ENCODE results near the gene TSC22D3. TPM values are rescaled to one million over a fixed set of nuclear protein-coding genes. Genes with fewer than 3 reads are reported as not detected.
"Not testable (repeated sequence)": the region's sequence is repeated elsewhere in the genome, so short reads cannot be mapped to it uniquely, and the experiment has no call there.

The TSC22D3 gene
- total and polyA plus RNA-seq, 12 donors = 132 to 474 (median 298) TPM

DNA sequence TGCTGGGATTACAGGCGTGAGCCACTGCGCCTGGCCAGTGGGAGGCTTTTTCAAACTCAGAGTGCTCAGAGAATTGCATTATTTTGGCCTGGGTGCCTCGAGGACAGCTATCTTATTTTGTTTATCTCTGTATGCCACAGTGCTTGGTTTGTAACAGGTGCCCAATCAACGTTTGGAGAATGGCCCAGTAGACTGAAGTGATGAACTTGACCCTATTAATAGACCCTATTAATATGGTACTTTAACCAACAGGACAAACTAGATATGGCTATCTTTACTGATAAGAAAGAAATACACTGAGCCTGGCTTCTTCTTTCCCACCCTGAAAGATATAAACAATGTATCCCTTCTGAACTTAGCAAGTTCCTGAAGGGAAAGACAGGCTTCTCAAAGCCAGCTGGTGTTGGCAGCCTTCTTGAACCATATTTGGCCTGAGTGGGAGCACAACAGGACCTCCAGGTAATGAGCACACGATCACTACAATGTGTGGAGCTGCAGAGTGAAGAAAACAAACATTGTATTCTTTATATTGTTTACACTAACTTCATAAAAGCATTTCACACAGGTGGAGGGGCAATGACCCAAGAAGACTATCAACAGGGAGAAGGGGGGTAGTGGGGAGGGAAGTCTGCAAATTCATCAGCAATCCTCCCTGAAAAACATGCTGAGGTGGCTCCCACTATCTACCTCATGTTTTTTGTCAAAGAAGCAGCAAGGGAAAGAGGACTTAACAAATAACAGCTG is 105.5 kb downstream of the TSC22D3 start:
- H3K27me3 ChIP-seq = no peaks in the 10 kb centered on the region
- no peak overlapping the region for H3K27ac ChIP-seq
- no peak for TF ChIP-seq POLR2A (IDR thresholded peaks at IDR 0.05)
- TF ChIP-seq, protein P1, sequence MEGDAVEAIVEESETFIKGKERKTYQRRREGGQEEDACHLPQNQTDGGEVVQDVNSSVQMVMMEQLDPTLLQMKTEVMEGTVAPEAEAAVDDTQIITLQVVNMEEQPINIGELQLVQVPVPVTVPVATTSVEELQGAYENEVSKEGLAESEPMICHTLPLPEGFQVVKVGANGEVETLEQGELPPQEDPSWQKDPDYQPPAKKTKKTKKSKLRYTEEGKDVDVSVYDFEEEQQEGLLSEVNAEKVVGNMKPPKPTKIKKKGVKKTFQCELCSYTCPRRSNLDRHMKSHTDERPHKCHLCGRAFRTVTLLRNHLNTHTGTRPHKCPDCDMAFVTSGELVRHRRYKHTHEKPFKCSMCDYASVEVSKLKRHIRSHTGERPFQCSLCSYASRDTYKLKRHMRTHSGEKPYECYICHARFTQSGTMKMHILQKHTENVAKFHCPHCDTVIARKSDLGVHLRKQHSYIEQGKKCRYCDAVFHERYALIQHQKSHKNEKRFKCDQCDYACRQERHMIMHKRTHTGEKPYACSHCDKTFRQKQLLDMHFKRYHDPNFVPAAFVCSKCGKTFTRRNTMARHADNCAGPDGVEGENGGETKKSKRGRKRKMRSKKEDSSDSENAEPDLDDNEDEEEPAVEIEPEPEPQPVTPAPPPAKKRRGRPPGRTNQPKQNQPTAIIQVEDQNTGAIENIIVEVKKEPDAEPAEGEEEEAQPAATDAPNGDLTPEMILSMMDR (IDR thresholded peaks at IDR 0.05) = no peak
- no peak for DNase-seq
- WGBS, 4 donors = 22 to 61% (median 53%) methylated on average over 3 to 5 of the region's 5 CpGs
- no peaks in the 10 kb centered on the region for H3K36me3 ChIP-seq (replicated peaks in 1 of 2)
- peaks cover 0 to 15% of the 10 kb centered on the region in 2 donors for H3K4me1 ChIP-seq (replicated peaks in 1 of 2)
- H3K9me3 ChIP-seq (replicated peaks in 1 of 3) = no peaks in the 10 kb centered on the region
- intact Hi-C loops (cut with DNase I) = loop anchor here (10.0 kb wide), 2 partner anchors 105 to 225 kb away; partner anchors contain the start of genes NCBP2L (in 2 of the 2) and TSC22D3 (in 2 of the 2)
- H3K4me3 ChIP-seq = no peak overlapping the region

DNA sequence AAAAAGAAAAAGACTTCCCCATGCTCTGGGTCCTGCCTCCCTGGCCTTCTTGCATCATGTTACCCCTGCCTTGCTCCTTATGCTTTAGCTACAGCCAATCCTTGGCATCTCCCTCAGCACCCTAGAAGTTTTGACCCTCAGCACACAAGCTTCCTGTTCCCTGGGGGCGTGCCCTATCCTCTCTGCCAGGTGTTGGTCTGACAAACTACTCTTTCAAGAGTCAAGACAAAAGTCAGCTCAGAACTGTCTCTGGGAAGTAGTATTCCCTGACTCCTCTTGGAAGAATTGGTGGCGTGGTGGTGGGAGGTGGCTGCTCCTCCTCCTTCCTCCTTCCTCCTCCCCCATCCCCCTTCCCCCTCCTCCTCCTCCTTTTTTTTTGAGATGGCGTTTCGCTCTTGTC is 106.3 kb downstream of the TSC22D3 start:
- no peak overlapping the region for H3K27ac ChIP-seq
- no peaks in the 10 kb centered on the region for H3K9me3 ChIP-seq (replicated peaks in 1 of 3)
- no peaks in the 10 kb centered on the region for H3K36me3 ChIP-seq (replicated peaks in 1 of 2)
- no peaks in the 10 kb centered on the region for H3K27me3 ChIP-seq
- peaks cover 0 to 12% of the 10 kb centered on the region in 2 donors for H3K4me1 ChIP-seq (replicated peaks in 1 of 2)
- TF ChIP-seq POLR2A (IDR thresholded peaks at IDR 0.05) = no peak
- TF ChIP-seq, protein P1 (IDR thresholded peaks at IDR 0.05) = no peak
- DNase-seq = no peak
- intact Hi-C loops (cut with DNase I) = loop anchor here (10.0 kb wide), 2 partner anchors 106 to 226 kb away; partner anchors contain the start of genes NCBP2L (in 1 of the 2) and TSC22D3 (in 1 of the 2)
- WGBS, 4 donors = 63 to 79% (median 72%) methylated on average over 4 of the region's 4 CpGs
- no peak overlapping the region for H3K4me3 ChIP-seq

DNA sequence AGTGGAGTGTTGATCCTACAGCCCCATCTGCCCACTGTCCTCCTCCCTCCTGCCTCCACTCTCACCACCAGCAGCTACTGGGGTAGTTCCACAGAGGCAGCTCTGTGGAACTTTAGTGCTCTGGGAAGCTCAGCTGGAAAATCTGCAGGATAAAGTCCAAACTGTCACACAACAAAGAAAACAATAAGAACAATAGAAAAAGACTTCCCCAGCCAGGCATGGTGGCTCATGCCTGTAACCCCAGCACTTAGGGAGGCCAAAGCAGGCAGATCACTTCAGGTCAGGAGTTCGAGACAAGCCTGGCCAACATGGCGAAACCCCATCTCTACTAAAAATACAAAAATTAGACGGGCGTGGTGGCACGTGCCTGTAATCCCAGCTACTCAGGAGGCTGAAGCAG is 106.9 kb downstream of the TSC22D3 start:
- intact Hi-C loops (cut with DNase I) = loop anchor here (10.0 kb wide), 2 partner anchors 106 to 226 kb away; partner anchors contain the start of genes NCBP2L (in 1 of the 2) and TSC22D3 (in 1 of the 2)
- DNase-seq; H3K9me3 ChIP-seq (replicated peaks in 1 of 3); H3K4me3 ChIP-seq; H3K27ac ChIP-seq; H3K4me1 ChIP-seq (replicated peaks in 1 of 2); H3K27me3 ChIP-seq; H3K36me3 ChIP-seq (replicated peaks in 1 of 2): not testable (repeated sequence)
- WGBS, 4 donors = 79 to 93% (median 87%) methylated on average over 5 of the region's 5 CpGs

DNA sequence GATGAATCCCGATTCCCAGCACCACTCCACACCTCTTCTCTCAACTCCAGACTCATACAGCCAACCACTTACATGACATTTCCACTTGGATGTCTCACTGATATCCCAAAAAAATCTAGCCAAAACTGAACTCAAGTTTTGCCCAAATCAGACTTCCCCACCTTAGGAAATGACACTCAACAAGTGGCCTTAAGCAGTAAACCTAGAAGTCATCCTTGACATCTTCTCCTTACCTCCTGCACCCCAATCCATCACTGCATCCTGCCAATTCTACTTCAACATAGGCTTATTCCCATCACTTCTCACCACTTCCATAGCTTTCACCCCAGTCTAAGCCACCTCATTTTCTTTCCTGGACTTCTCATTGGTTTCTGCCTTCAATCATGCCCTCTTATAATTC is 108.2 kb downstream of the TSC22D3 start:
- intact Hi-C loops (cut with DNase I) = loop anchor here (10.0 kb wide), 2 partner anchors 107 to 227 kb away; partner anchors contain the start of genes NCBP2L (in 1 of the 2) and TSC22D3 (in 1 of the 2)
- 68 to 93% (median 86%) methylated on average over 1 of the region's 1 CpG for WGBS, 4 donors

More for the DNA sequence above, 108.2 kb downstream of the TSC22D3 start:
- Histone ChIP-seq H3K4me3 (no peak overlapping the region), H3K4me1 (replicated peaks in 1 of 2) (no peaks in the 10 kb centered on the region), H3K9me3 (replicated peaks in 1 of 3) (no peaks in the 10 kb centered on the region), H3K27me3 (peaks cover under 1% of the 10 kb centered on the region), H3K27ac (no peak overlapping the region), H3K36me3 (replicated peaks in 1 of 2) (no peaks in the 10 kb centered on the region)
- no peak for DNase-seq
- TF ChIP-seq, protein P1 (IDR thresholded peaks at IDR 0.05) = no peak
- TF ChIP-seq POLR2A (IDR thresholded peaks at IDR 0.05) = no peak
